ENCODE measurements around the gene DNASE1L2. TPM values are rescaled to one million over a fixed set of nuclear protein-coding genes. Genes with fewer than 3 reads are reported as not detected.

DNASE1L2 gene
- polyA plus RNA-seq, 1 experiment = 0.38 TPM

DNA sequence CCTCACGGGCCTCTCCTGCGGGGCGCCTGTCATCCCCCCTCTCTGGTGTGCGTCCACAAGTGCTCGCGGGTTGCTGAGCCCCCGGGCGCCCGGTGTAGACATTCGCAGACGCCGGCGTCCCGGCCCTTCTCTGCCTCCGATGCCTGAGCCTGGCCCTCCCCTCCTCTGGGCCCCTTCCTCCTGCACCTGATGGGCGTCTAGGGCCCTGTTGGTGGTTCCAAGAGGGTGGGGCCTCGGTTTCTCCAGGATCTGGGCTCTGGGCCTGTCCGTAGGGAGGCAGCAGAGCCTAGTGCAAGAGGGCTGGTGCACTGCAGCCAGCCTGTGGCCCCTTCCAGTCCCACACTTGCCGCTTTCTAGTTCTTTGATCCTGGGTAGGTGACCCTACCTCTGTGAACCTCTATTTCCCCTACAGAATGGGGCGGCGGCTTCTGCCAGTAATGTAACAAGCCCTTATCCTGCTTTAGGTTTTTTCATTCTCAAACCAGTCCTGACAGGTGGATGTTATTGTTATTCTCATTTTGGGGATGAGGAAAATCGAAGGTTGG is 12.2 kb upstream of the DNASE1L2 start:
- POLR2A ChIA-PET = no interaction called here
- CTCF ChIA-PET = interaction anchor here (0.6 to 1.0 kb wide), 2 partner anchors 28 to 210 kb away, joined by 3 read pairs; no protein-coding TSS in a partner anchor
- Histone ChIP-seq H3K36me3 (ENCODE audit: control insufficient read depth, insufficient read depth, low read length) (peaks cover 9% of the 10 kb centered on the region), H3K27me3 (ENCODE audit: control insufficient read depth, insufficient read depth, low read length) (no peaks in the 10 kb centered on the region), H3K4me3 (ENCODE audit: low read depth, low read length) (peak overlapping the region; percentile 76)
- TF ChIP-seq, protein P1, sequence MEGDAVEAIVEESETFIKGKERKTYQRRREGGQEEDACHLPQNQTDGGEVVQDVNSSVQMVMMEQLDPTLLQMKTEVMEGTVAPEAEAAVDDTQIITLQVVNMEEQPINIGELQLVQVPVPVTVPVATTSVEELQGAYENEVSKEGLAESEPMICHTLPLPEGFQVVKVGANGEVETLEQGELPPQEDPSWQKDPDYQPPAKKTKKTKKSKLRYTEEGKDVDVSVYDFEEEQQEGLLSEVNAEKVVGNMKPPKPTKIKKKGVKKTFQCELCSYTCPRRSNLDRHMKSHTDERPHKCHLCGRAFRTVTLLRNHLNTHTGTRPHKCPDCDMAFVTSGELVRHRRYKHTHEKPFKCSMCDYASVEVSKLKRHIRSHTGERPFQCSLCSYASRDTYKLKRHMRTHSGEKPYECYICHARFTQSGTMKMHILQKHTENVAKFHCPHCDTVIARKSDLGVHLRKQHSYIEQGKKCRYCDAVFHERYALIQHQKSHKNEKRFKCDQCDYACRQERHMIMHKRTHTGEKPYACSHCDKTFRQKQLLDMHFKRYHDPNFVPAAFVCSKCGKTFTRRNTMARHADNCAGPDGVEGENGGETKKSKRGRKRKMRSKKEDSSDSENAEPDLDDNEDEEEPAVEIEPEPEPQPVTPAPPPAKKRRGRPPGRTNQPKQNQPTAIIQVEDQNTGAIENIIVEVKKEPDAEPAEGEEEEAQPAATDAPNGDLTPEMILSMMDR (IDR thresholded peaks at IDR 0.05; ENCODE audit: insufficient read depth, low read depth, low read length) = peak; percentile 36; the same call in 1 of the 2 replicates
- DNase-seq (ENCODE audit: low read depth) = no peak

DNA sequence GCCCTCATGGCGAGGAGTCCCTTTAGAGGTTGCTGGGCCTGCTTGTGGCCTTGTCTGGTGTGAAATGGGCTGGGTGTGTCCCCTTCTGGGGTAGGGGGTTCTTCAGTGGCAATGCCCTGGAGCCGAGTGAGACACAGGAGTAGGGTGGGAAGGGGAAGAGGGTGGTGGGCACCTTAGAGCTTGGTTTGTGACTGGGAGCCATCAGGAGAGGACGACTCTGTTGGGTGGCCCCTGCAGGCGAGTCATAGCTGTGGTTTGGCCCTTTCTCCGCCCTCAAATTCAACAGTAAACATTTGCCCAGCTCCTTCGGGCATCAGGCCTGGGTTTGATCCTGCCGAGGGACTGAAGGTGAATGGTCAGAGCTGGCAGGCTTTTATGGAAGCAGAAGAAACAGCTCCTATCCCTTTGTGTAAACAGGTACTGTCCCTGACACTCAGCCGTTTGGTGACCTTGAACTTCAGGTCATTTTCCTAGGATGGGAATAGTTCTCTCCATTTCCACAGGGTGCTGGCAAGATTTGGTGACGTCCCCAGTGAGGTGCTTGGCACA is 9.9 kb upstream of the DNASE1L2 start:
- H3K36me3 ChIP-seq (ENCODE audit: control insufficient read depth, insufficient read depth, low read length) = peaks cover 15% of the 10 kb centered on the region
- no peak for DNase-seq (ENCODE audit: low read depth)
- no peaks in the 10 kb centered on the region for H3K27me3 ChIP-seq (ENCODE audit: control insufficient read depth, insufficient read depth, low read length)
- ChIA-PET POLR2A (no interaction called here), CTCF (no interaction called here)
- TF ChIP-seq, protein P1 (IDR thresholded peaks at IDR 0.05; ENCODE audit: insufficient read depth, low read depth, low read length) = no peak
- no peak overlapping the region for H3K4me3 ChIP-seq (ENCODE audit: low read depth, low read length)

DNA sequence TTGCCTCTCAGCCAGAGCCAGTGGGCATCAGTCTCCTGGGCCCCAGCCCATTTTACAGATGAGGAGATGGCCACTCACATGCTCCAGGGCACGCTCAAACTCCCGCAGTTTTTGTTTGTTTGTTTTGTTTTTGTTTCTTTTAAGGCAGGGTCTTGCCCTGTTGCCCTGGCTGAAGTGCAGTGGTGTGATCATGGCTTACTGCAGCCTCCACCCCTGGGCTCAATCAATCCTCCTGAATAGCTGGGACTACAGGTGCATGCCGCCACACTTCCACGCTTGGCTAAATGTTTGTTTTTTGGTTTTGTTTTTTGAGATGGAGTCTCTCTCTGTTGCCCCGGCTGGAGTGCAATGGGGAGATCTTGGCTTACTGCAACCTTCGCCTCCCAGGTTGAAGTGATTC is 9.3 kb upstream of the DNASE1L2 start:
- POLR2A ChIA-PET = no interaction called here
- Histone ChIP-seq H3K27me3 (ENCODE audit: control insufficient read depth, insufficient read depth, low read length) (no peaks in the 10 kb centered on the region), H3K36me3 (ENCODE audit: control insufficient read depth, insufficient read depth, low read length) (peaks cover 19% of the 10 kb centered on the region), H3K4me3 (ENCODE audit: low read depth, low read length) (no peak overlapping the region)
- TF ChIP-seq, protein P1 (IDR thresholded peaks at IDR 0.05; ENCODE audit: insufficient read depth, low read depth, low read length) = no peak
- CTCF ChIA-PET = interaction anchor here (0.6 kb wide), 1 partner anchor 111 kb away, joined by 5 read pairs; no protein-coding TSS in a partner anchor
- no peak for DNase-seq (ENCODE audit: low read depth)

DNA sequence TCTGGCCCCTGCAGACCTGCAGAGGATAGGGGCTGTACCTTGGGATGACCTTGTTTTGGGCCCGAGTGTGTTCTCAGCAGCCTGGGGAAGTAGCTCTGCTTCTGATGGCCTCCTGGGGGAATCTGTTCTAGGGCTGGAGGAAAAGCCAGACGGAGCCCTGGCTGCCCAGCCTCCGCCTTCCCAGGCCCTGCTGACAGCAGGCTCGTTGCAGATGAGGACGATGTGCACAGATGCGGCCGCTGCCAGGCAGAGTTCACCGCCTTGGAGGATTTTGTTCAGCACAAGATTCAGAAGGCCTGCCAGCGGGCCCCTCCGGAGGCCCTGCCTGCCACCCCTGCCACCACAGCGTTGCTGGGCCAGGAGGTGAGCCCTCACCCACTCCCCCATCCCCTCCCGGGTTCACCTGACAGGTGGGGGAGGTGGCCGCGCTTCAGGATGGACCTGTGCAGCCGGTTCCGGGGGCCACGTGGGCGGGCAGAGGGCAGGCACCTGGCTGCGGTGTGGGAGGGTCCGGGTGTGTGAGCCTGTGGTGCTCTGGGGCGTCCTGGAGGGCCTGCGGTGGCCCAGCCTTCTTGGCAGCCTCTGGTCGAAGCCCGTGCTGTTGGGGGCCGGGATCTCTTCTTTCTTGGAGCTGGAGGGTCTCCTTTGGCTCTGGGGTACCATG is 8.0 kb upstream of the DNASE1L2 start:
- TF ChIP-seq, protein P1 (IDR thresholded peaks at IDR 0.05; ENCODE audit: insufficient read depth, low read depth, low read length) = no peak
- ChIA-PET CTCF (no interaction called here), POLR2A (no interaction called here)
- Histone ChIP-seq H3K27me3 (ENCODE audit: control insufficient read depth, insufficient read depth, low read length) (no peaks in the 10 kb centered on the region), H3K36me3 (ENCODE audit: control insufficient read depth, insufficient read depth, low read length) (peaks cover 28% of the 10 kb centered on the region), H3K4me3 (ENCODE audit: low read depth, low read length) (no peak overlapping the region)
- no peak for DNase-seq (ENCODE audit: low read depth)

DNA sequence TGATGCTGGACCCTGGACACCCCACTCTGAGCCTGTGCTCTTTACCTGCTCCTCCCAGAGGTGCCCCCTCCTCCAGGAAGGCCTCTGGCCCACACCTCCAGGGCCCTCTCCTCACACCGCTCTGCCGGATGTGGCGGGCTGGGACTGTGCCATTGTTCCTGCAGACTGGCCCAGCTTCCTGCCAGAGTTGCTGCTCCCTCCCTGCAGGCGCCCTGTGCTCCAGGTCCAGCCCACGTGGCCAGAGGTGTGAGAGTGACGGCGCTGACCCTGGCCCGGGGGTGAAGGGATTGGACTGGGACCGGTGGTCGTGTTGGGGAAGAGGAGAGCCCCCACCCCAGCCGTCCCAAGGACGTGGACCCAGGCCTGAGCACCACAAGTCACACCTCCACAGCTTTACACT is 7.2 kb upstream of the DNASE1L2 start:
- POLR2A ChIA-PET = no interaction called here
- Histone ChIP-seq H3K36me3 (ENCODE audit: control insufficient read depth, insufficient read depth, low read length) (peaks cover 35% of the 10 kb centered on the region), H3K4me3 (ENCODE audit: low read depth, low read length) (no peak overlapping the region), H3K27me3 (ENCODE audit: control insufficient read depth, insufficient read depth, low read length) (no peaks in the 10 kb centered on the region)
- CTCF ChIA-PET = no interaction called here
- TF ChIP-seq, protein P1 (IDR thresholded peaks at IDR 0.05; ENCODE audit: insufficient read depth, low read depth, low read length) = no peak
- DNase-seq (ENCODE audit: low read depth) = no peak

All from BJ (cell line).